NB4 (cell line): ENCODE measurements around the gene NTM.

ENCODE experiments used
- DNase-seq: peaks from one replicate; pipeline ENCODE4 v3.0.0; 2010; ENCODE audit warnings: low read depth
- H3K4me3 ChIP-seq: one replicate; pipeline ENCODE4 v1.5.1; 2011; ENCODE audit warnings: mild to moderate bottlenecking, low read depth, low read length, moderate library complexity
- MYC ChIP-seq: IDR thresholded peaks from 2 replicates; pipeline ENCODE4 v1.6.1; 2011; ENCODE audit warnings: low read depth, low read length
- POLR2A ChIP-seq: IDR thresholded peaks from 2 replicates; pipeline ENCODE4 v1.6.1; 2011; ENCODE audit warnings: mild to moderate bottlenecking; ENCODE audit not compliant: insufficient read length; ENCODE audit errors: extremely low read depth
- TF ChIP-seq, protein P1 (sequence below): IDR thresholded peaks from 2 replicates; pipeline ENCODE4 v1.6.1; 2011; ENCODE audit warnings: low read depth, low read length
- TF ChIP-seq, protein P2 (sequence below): IDR thresholded peaks from one replicate; pipeline ENCODE4 v1.5.1; 2012; ENCODE audit warnings: low read depth, low read length

Gene NTM

DNA sequence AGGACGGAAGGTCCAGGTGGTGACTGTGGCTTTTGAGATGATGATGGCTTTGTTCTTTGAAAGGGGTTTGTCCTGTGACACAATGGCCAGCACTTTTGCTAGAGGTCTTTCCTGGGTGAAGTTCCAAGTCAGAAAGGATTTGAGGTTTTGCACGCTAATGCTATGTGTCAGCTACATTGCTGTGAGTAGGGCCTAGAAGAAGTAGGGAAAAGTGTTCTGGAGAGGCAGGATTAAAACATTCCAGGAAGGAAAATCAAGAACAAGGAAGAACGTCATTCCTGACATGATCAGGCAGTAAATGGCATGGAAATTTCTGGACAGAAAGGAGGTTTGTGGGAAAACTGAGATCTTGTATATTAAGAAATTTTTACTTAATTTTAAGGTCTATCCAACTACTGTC lies 290.7 kb downstream of the NTM start:
- no peak for DNase-seq
- TF ChIP-seq, protein P1, sequence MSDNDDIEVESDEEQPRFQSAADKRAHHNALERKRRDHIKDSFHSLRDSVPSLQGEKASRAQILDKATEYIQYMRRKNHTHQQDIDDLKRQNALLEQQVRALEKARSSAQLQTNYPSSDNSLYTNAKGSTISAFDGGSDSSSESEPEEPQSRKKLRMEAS: no peak
- TF ChIP-seq MYC (no peak), POLR2A (no peak)
- TF ChIP-seq, protein P2, sequence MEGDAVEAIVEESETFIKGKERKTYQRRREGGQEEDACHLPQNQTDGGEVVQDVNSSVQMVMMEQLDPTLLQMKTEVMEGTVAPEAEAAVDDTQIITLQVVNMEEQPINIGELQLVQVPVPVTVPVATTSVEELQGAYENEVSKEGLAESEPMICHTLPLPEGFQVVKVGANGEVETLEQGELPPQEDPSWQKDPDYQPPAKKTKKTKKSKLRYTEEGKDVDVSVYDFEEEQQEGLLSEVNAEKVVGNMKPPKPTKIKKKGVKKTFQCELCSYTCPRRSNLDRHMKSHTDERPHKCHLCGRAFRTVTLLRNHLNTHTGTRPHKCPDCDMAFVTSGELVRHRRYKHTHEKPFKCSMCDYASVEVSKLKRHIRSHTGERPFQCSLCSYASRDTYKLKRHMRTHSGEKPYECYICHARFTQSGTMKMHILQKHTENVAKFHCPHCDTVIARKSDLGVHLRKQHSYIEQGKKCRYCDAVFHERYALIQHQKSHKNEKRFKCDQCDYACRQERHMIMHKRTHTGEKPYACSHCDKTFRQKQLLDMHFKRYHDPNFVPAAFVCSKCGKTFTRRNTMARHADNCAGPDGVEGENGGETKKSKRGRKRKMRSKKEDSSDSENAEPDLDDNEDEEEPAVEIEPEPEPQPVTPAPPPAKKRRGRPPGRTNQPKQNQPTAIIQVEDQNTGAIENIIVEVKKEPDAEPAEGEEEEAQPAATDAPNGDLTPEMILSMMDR: no peak
- H3K4me3 ChIP-seq: no peak overlapping the region

GRCh38 chr11:131662317-131662972 lies 292.0 kb downstream of the NTM start:
- no peak for DNase-seq
- TF ChIP-seq MYC (no peak), POLR2A (no peak)
- TF ChIP-seq, protein P1: no peak
- TF ChIP-seq, protein P2: no peak
- no peak overlapping the region for H3K4me3 ChIP-seq

GRCh38 chr11:131662993-131663392 lies 292.6 kb downstream of the NTM start:
- no peak for DNase-seq
- H3K4me3 ChIP-seq: no peak overlapping the region
- TF ChIP-seq POLR2A: no peak
- TF ChIP-seq, protein P2: no peak
- no peak for TF ChIP-seq MYC
- TF ChIP-seq, protein P1: no peak

DNA sequence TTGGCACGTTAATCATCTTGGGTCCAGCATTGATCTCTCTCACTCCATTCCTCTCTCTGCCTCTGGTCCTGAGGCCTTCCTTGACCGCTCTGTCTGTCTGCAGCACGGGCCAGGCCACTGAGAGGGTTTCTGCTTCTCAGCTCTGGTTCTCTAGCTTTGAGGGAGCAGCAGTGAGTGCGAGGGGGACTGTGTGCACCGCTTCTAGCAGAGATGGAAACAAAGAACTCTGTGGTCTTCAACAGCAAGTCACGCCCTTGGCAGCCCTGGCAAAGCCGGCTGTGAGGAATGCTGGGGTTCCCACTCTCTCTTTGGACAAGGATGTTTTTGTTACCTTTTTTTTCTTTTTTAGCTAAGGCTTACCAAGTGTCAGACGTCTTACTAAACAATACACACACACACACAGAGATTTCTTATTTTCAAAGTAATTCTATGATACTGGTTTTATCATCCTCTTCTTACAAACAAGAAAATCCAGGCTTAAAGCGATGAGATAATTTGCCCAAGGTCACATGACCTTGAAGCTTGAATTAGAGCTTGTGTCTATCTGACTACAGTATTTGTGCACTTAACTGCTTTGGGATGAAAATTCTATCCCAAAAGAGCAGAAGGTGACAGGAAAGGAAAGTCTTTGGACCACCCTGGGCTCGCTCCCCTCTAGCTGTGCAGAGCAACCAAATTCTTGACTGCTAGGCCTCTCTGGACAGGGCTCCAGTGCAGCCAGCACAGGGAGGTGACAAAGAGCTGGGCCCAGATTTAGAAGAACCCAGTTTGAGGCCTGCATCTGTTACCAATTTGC lies 293.2 kb downstream of the NTM start:
- no peak for DNase-seq
- H3K4me3 ChIP-seq: no peak overlapping the region
- TF ChIP-seq, protein P1: no peak
- TF ChIP-seq MYC (no peak), POLR2A (no peak)
- TF ChIP-seq, protein P2: no peak

DNA sequence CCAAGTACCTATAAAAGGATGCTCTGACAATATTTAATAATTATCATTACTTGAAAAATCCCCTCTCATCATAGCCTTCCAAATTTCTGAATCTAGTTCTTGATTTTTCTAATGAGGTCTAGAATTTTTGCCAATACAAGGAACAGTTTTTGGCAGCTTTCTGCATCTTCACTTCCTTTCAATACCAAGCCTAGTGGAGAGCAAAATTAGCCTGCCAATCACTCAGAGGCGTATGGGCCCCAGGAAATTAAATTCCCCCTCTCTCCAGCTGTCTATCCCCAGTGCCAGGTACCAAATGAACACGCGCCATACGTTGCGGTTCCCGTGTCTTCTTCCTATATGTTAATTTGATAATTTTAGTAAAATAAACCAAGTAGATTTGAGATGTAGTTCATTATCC lies 293.9 kb downstream of the NTM start:
- TF ChIP-seq, protein P2: no peak
- TF ChIP-seq POLR2A: no peak
- TF ChIP-seq, protein P1: no peak
- TF ChIP-seq MYC: no peak
- no peak for DNase-seq
- no peak overlapping the region for H3K4me3 ChIP-seq
